ENCODE results near the gene CACNA1B. TPM values are rescaled to one million over a fixed set of nuclear protein-coding genes. Genes with fewer than 3 reads are reported as not detected.

The CACNA1B gene
- total and polyA plus RNA-seq, 2 donors (not counting 1 experiment from before 2014, with no cell fraction given), result 0.15 TPM; not detected in 1

DNA sequence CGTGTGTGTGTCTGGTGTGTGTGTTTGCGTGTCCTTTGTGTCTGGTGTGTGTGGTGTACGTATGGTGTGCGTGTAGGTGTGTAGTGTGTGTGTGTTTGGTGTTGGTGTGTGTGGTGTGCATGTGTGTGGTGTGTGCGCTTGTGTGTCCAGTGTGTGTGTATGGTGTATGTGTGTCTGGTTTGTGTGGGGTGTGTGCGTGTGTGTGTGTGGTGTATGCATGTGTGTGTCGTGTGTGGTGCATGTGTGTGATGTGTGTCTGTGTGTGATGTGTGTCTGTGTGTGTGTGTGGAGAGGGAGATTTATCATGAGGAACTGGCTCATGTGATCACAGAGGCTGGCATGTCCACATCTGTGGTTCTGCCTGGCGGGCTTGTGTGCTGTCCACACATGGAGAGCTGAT is 71.7 kb downstream of the CACNA1B start:
- Mint-ChIP-seq H3K4me1 (no peaks in the 10 kb centered on the region), H3K9me3 (ENCODE audit: insufficient read depth) (peaks cover 10% of the 10 kb centered on the region), H3K4me3 (no peak overlapping the region), H3K27me3 (no peaks in the 10 kb centered on the region), H3K27ac (no peak overlapping the region)
- H3K4me2 ChIP-seq (replicated peaks; ENCODE audit: low read depth, low read length, poor library complexity, severe bottlenecking), result no peak overlapping the region
- H3K79me2 ChIP-seq (ENCODE audit: control insufficient read depth, insufficient read depth, low read length), result no peaks in the 10 kb centered on the region
- ChIA-PET POLR2A (no interaction called here), CTCF (no interaction called here)
- H3K36me3 ChIP-seq (replicated peaks in 1 of 2; ENCODE audit: control extremely low read depth in 1 of 2, control insufficient read depth in 1 of 2, extremely low read depth in 1 of 2, insufficient read depth in 2 of 2, low read length in 1 of 2), result no peaks in the 10 kb centered on the region
- H4K20me1 ChIP-seq (ENCODE audit: control insufficient read depth, insufficient read depth, low read length, poor library complexity, severe bottlenecking), result no peaks in the 10 kb centered on the region
- DNase-seq (no peak), ATAC-seq (ENCODE audit: low read depth) (no peak)
- H3K9ac ChIP-seq (ENCODE audit: low read length), result no peak overlapping the region
- intact Hi-C loops (cut with micrococcal nuclease), result no loop called here
- no peak overlapping the region for H3K4me3 ChIP-seq (ENCODE audit: control extremely low read depth in 1 of 5, extremely low read depth in 1 of 5, insufficient read depth in 1 of 5, low read depth in 2 of 5, low read length in 4 of 5)
- TF ChIP-seq EZH2 (IDR thresholded peaks at IDR 0.05; ENCODE audit: borderline replicate concordance, insufficient read depth, low read depth, low read length, poor library complexity, severe bottlenecking), result no peak
- TF ChIP-seq, protein P1, sequence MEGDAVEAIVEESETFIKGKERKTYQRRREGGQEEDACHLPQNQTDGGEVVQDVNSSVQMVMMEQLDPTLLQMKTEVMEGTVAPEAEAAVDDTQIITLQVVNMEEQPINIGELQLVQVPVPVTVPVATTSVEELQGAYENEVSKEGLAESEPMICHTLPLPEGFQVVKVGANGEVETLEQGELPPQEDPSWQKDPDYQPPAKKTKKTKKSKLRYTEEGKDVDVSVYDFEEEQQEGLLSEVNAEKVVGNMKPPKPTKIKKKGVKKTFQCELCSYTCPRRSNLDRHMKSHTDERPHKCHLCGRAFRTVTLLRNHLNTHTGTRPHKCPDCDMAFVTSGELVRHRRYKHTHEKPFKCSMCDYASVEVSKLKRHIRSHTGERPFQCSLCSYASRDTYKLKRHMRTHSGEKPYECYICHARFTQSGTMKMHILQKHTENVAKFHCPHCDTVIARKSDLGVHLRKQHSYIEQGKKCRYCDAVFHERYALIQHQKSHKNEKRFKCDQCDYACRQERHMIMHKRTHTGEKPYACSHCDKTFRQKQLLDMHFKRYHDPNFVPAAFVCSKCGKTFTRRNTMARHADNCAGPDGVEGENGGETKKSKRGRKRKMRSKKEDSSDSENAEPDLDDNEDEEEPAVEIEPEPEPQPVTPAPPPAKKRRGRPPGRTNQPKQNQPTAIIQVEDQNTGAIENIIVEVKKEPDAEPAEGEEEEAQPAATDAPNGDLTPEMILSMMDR (IDR thresholded peaks at IDR 0.05), result no peak
- H3K9me3 ChIP-seq (ENCODE audit: control extremely low read depth in 1 of 3, control insufficient read depth in 2 of 3, insufficient read depth in 1 of 3, low read length in 2 of 3), result peaks cover 0 to 31% (median 22%) of the 10 kb centered on the region in 3 donors
- WGBS (ENCODE audit: insufficient coverage), result 98% methylated on average over 7 of the region's 8 CpGs
- H2AFZ ChIP-seq (ENCODE audit: insufficient read depth, low read depth, low read length, poor library complexity, severe bottlenecking), result no peak overlapping the region
- no peak overlapping the region for H3K27ac ChIP-seq (ENCODE audit: low read length in 2 of 2)
- no peaks in the 10 kb centered on the region for H3K4me1 ChIP-seq (ENCODE audit: control insufficient read depth in 2 of 2, insufficient read depth in 2 of 2, low read length in 2 of 2)
- H3K27me3 ChIP-seq (replicated peaks in 1 of 4; ENCODE audit: control extremely low read depth in 1 of 4, control insufficient read depth in 3 of 4, insufficient read depth in 4 of 4, low read length in 3 of 4), result no peaks in the 10 kb centered on the region

GRCh38 chr9:137951107-137951506 is 73.5 kb downstream of the CACNA1B start:
- no peak for TF ChIP-seq EZH2 (IDR thresholded peaks at IDR 0.05; ENCODE audit: borderline replicate concordance, insufficient read depth, low read depth, low read length, poor library complexity, severe bottlenecking)
- TF ChIP-seq, protein P1 (IDR thresholded peaks at IDR 0.05), result no peak
- Mint-ChIP-seq H3K27me3 (peaks cover 2% of the 10 kb centered on the region), H3K4me3 (no peak overlapping the region), H3K9me3 (ENCODE audit: insufficient read depth) (peaks cover 8% of the 10 kb centered on the region), H3K27ac (no peak overlapping the region), H3K4me1 (no peaks in the 10 kb centered on the region)
- no peak overlapping the region for H3K4me3 ChIP-seq (ENCODE audit: control extremely low read depth in 1 of 5, extremely low read depth in 1 of 5, insufficient read depth in 1 of 5, low read depth in 2 of 5, low read length in 4 of 5)
- DNase-seq (no peak), ATAC-seq (ENCODE audit: low read depth) (no peak)
- no peaks in the 10 kb centered on the region for H4K20me1 ChIP-seq (ENCODE audit: control insufficient read depth, insufficient read depth, low read length, poor library complexity, severe bottlenecking)
- ChIA-PET CTCF (no interaction called here), POLR2A (no interaction called here)
- H3K36me3 ChIP-seq (replicated peaks in 1 of 2; ENCODE audit: control extremely low read depth in 1 of 2, control insufficient read depth in 1 of 2, extremely low read depth in 1 of 2, insufficient read depth in 2 of 2, low read length in 1 of 2), result no peaks in the 10 kb centered on the region
- 75% methylated on average over 8 of the region's 8 CpGs for WGBS (ENCODE audit: insufficient coverage)
- no peak overlapping the region for H3K4me2 ChIP-seq (replicated peaks; ENCODE audit: low read depth, low read length, poor library complexity, severe bottlenecking)
- peaks cover 0 to 15% (median 8%) of the 10 kb centered on the region in 3 donors for H3K9me3 ChIP-seq (ENCODE audit: control extremely low read depth in 1 of 3, control insufficient read depth in 2 of 3, insufficient read depth in 1 of 3, low read length in 2 of 3)
- H2AFZ ChIP-seq (ENCODE audit: insufficient read depth, low read depth, low read length, poor library complexity, severe bottlenecking), result no peak overlapping the region
- no peaks in the 10 kb centered on the region for H3K27me3 ChIP-seq (replicated peaks in 1 of 4; ENCODE audit: control extremely low read depth in 1 of 4, control insufficient read depth in 3 of 4, insufficient read depth in 4 of 4, low read length in 3 of 4)
- intact Hi-C loops (cut with micrococcal nuclease), result no loop called here
- no peak overlapping the region for H3K9ac ChIP-seq (ENCODE audit: low read length)
- H3K79me2 ChIP-seq (ENCODE audit: control insufficient read depth, insufficient read depth, low read length), result no peaks in the 10 kb centered on the region
- no peaks in the 10 kb centered on the region for H3K4me1 ChIP-seq (ENCODE audit: control insufficient read depth in 2 of 2, insufficient read depth in 2 of 2, low read length in 2 of 2)
- no peak overlapping the region for H3K27ac ChIP-seq (ENCODE audit: low read length in 2 of 2)
